ENCODE results near the gene IGLL1.
"Not testable (repeated sequence)": the region's sequence is repeated elsewhere in the genome, so short reads cannot be mapped to it uniquely, and the experiment has no call there.

Gene IGLL1

GRCh38 chr22:23561025-23561510 lies 19.0 kb downstream of the IGLL1 start:
- DNase-seq: not testable (repeated sequence)

- not testable (repeated sequence) for DNase-seq
Observed at GRCh38 chr22:23560215-23560614, 19.9 kb downstream of the IGLL1 start.

- DNase-seq: no peak
Observed at GRCh38 chr22:23557467-23557866, 22.6 kb downstream of the IGLL1 start.

GRCh38 chr22:23557036-23557435 lies 23.1 kb downstream of the IGLL1 start:
- DNase-seq: no peak

- no peak for DNase-seq
Observed at GRCh38 chr22:23556026-23556620, 24.0 kb downstream of the IGLL1 start.

GRCh38 chr22:23555118-23555517 lies 25.0 kb downstream of the IGLL1 start:
- DNase-seq: no peak

- DNase-seq: no peak
Observed at GRCh38 chr22:23553924-23554870, 25.9 kb downstream of the IGLL1 start.

- no peak for DNase-seq
Observed at GRCh38 chr22:23553438-23553837, 26.7 kb downstream of the IGLL1 start.

- DNase-seq: no peak
Observed at GRCh38 chr22:23552573-23552972, 27.5 kb downstream of the IGLL1 start.

GRCh38 chr22:23551385-23551784 lies 28.7 kb downstream of the IGLL1 start:
- DNase-seq: no peak

- no peak for DNase-seq
Observed at GRCh38 chr22:23550049-23550650, 29.9 kb downstream of the IGLL1 start.

GRCh38 chr22:23549198-23549595 lies 30.9 kb downstream of the IGLL1 start:
- no peak for DNase-seq

GRCh38 chr22:23548501-23549197 lies 31.4 kb downstream of the IGLL1 start:
- no peak for DNase-seq

- DNase-seq: no peak
Observed at GRCh38 chr22:23547818-23548500, 32.1 kb downstream of the IGLL1 start.

- DNase-seq: not testable (repeated sequence)
Observed at GRCh38 chr22:23547382-23547781, 32.7 kb downstream of the IGLL1 start.

GRCh38 chr22:23544852-23545251 lies 35.2 kb downstream of the IGLL1 start:
- DNase-seq: no peak

- DNase-seq: not testable (repeated sequence)
Observed at GRCh38 chr22:23543506-23544000, 36.5 kb downstream of the IGLL1 start.

GRCh38 chr22:23542933-23543332 lies 37.2 kb downstream of the IGLL1 start:
- DNase-seq: no peak

- DNase-seq: not testable (repeated sequence)
Observed at GRCh38 chr22:23542391-23542790, 37.7 kb downstream of the IGLL1 start.

- not testable (repeated sequence) for DNase-seq
Observed at GRCh38 chr22:23541849-23542281, 38.2 kb downstream of the IGLL1 start.

GRCh38 chr22:23540837-23541236 lies 39.3 kb downstream of the IGLL1 start:
- not testable (repeated sequence) for DNase-seq

- DNase-seq: not testable (repeated sequence)
Observed at GRCh38 chr22:23539839-23540198, 40.3 kb downstream of the IGLL1 start.

Measured in 8988T (cell line).